HG03378 (cell line): ENCODE results near the gene SLC45A1.

ENCODE experiments used
- ATAC-seq: cut with Tn5 transposase; IDR thresholded peaks from one replicate; pipeline ENCODE4 v1.9.1; 2021; ENCODE audit warnings: mild to moderate bottlenecking, moderate library complexity; ENCODE audit not compliant: unreplicated experiment

The SLC45A1 gene

GRCh38 chr1:8382608-8383505 lies 64.9 kb downstream of the SLC45A1 start:
- ATAC-seq = no peak

GRCh38 chr1:8384088-8384487 lies 66.2 kb downstream of the SLC45A1 start:
- ATAC-seq = no peak

GRCh38 chr1:8384577-8384976 lies 66.7 kb downstream of the SLC45A1 start:
- ATAC-seq = no peak

GRCh38 chr1:8386247-8386646 lies 68.3 kb downstream of the SLC45A1 start:
- no peak for ATAC-seq

GRCh38 chr1:8388732-8389562 lies 71.0 kb downstream of the SLC45A1 start:
- no peak for ATAC-seq

- ATAC-seq = no peak
Measured at GRCh38 chr1:8389958-8390535, 72.1 kb downstream of the SLC45A1 start.

GRCh38 chr1:8390707-8391106 lies 72.8 kb downstream of the SLC45A1 start:
- ATAC-seq = no peak

GRCh38 chr1:8392522-8392921 lies 74.6 kb downstream of the SLC45A1 start:
- ATAC-seq = no peak
